Measurements from ENCODE around the gene GATD1.
"Not testable (repeated sequence)": the region's sequence is repeated elsewhere in the genome, so short reads cannot be mapped to it uniquely, and the experiment has no call there.

- not testable (repeated sequence) for TF ChIP-seq CTCF, POLR2A, POLR2AphosphoS5 (IDR thresholded peaks at IDR 0.05)
Observed at GRCh38 chr11:737899-738298, 39.4 kb downstream of the GATD1 start.
